HEK293 (cell line): ENCODE results near the gene FLYWCH1.

Experiments
- GLIS1 ChIP-seq: fragments of 450-650 bp; formaldehyde crosslinking; IDR thresholded peaks from 2 replicates; pipeline ENCODE4 v1.5.1; 2016; ENCODE audit warnings: missing biosample characterization, missing genetic modification characterization
- IKZF3 ChIP-seq: fragments of 450-650 bp; IDR thresholded peaks from 2 replicates; pipeline ENCODE4 v1.5.0; 2018; ENCODE audit warnings: missing biosample characterization, mild to moderate bottlenecking, missing genetic modification characterization, moderate library complexity
- KLF10 ChIP-seq: fragments of 450-650 bp; IDR thresholded peaks from 2 replicates; pipeline ENCODE4 v1.5.1; 2018; ENCODE audit warnings: missing biosample characterization, mild to moderate bottlenecking, missing genetic modification characterization
- SP2 ChIP-seq: fragments of 450-650 bp; formaldehyde crosslinking; IDR thresholded peaks from 2 replicates; pipeline ENCODE4 v1.5.1; 2016; ENCODE audit warnings: missing biosample characterization, missing genetic modification characterization
- SP3 ChIP-seq: fragments of 450-650 bp; formaldehyde crosslinking; IDR thresholded peaks from 2 replicates; pipeline ENCODE4 v1.5.1; 2016; ENCODE audit warnings: missing biosample characterization, missing genetic modification characterization
- WT1 ChIP-seq: fragments of 450-650 bp; formaldehyde crosslinking; IDR thresholded peaks from 2 replicates; pipeline ENCODE4 v1.5.1; 2016; ENCODE audit warnings: missing biosample characterization, missing genetic modification characterization
- ZBTB21 ChIP-seq: fragments of 450-650 bp; formaldehyde crosslinking; IDR thresholded peaks from 2 replicates; pipeline ENCODE4 v1.5.1; 2017; ENCODE audit warnings: missing biosample characterization, missing genetic modification characterization
- ZBTB7A ChIP-seq: fragments of 450-650 bp; formaldehyde crosslinking; IDR thresholded peaks from 2 replicates; pipeline ENCODE4 v1.5.1; 2016; ENCODE audit warnings: low read depth, missing biosample characterization, missing genetic modification characterization
- ZFP37 ChIP-seq: fragments of 450-650 bp; formaldehyde crosslinking; IDR thresholded peaks from 2 replicates; pipeline ENCODE4 v1.5.1; 2016; ENCODE audit warnings: missing biosample characterization, missing genetic modification characterization
- ZFP69B ChIP-seq: fragments of 450-650 bp; formaldehyde crosslinking; IDR thresholded peaks from 2 replicates; pipeline ENCODE4 v1.5.1; 2016; ENCODE audit warnings: missing biosample characterization, missing genetic modification characterization
- ZIC2 ChIP-seq: fragments of 450-650 bp; formaldehyde crosslinking; IDR thresholded peaks from 2 replicates; pipeline ENCODE4 v1.5.1; 2016; ENCODE audit warnings: missing biosample characterization, missing genetic modification characterization
- ZNF138 ChIP-seq: fragments of 450-650 bp; formaldehyde crosslinking; IDR thresholded peaks from 2 replicates; pipeline ENCODE4 v1.5.1; 2016; ENCODE audit warnings: missing biosample characterization, missing genetic modification characterization, borderline replicate concordance
- ZNF184 ChIP-seq: fragments of 450-650 bp; IDR thresholded peaks from 2 replicates; pipeline ENCODE4 v1.5.1; 2018; ENCODE audit warnings: missing biosample characterization, mild to moderate bottlenecking, missing genetic modification characterization
- ZNF2 ChIP-seq: fragments of 450-650 bp; formaldehyde crosslinking; IDR thresholded peaks from 2 replicates; pipeline ENCODE4 v1.5.1; 2016; ENCODE audit warnings: missing biosample characterization, missing genetic modification characterization
- ZNF324 ChIP-seq: fragments of 450-650 bp; formaldehyde crosslinking; IDR thresholded peaks from 2 replicates; pipeline ENCODE4 v1.5.1; 2016; ENCODE audit warnings: missing biosample characterization, missing genetic modification characterization
- ZNF391 ChIP-seq: fragments of 450-650 bp; formaldehyde crosslinking; IDR thresholded peaks from 2 replicates; pipeline ENCODE4 v1.5.1; 2016; ENCODE audit warnings: low read depth, missing biosample characterization, missing genetic modification characterization, borderline replicate concordance
- ZNF510 ChIP-seq: fragments of 450-650 bp; formaldehyde crosslinking; IDR thresholded peaks from 2 replicates; pipeline ENCODE4 v1.5.1; 2018; ENCODE audit warnings: mild to moderate bottlenecking, missing genetic modification characterization, missing biosample characterization; ENCODE audit not compliant: insufficient replicate concordance
- ZNF610 ChIP-seq: fragments of 450-650 bp; formaldehyde crosslinking; IDR thresholded peaks from 2 replicates; pipeline ENCODE4 v1.5.1; 2016; ENCODE audit warnings: missing biosample characterization, missing genetic modification characterization, borderline replicate concordance
- ZNF654 ChIP-seq: fragments of 450-650 bp; formaldehyde crosslinking; IDR thresholded peaks from 2 replicates; pipeline ENCODE4 v1.5.1; 2016; ENCODE audit warnings: low read depth, missing biosample characterization, missing genetic modification characterization
- ZNF792 ChIP-seq: fragments of 450-650 bp; formaldehyde crosslinking; IDR thresholded peaks from 2 replicates; pipeline ENCODE4 v1.5.1; 2016; ENCODE audit warnings: missing biosample characterization, missing genetic modification characterization
- ZNF843 ChIP-seq: fragments of 450-650 bp; formaldehyde crosslinking; IDR thresholded peaks from 2 replicates; pipeline ENCODE4 v1.5.1; 2016; ENCODE audit warnings: missing biosample characterization, missing genetic modification characterization
- ZSCAN23 ChIP-seq: fragments of 450-650 bp; formaldehyde crosslinking; IDR thresholded peaks from 2 replicates; pipeline ENCODE4 v1.5.1; 2016; ENCODE audit warnings: missing biosample characterization, missing genetic modification characterization
- TF ChIP-seq, protein P1 (sequence below): fragments of 450-650 bp; formaldehyde crosslinking; IDR thresholded peaks from 2 replicates; pipeline ENCODE4 v1.5.1; 2016; ENCODE audit warnings: missing biosample characterization, missing genetic modification characterization
- TF ChIP-seq, protein P2 (sequence below): fragments of 450-650 bp; formaldehyde crosslinking; IDR thresholded peaks from 2 replicates; pipeline ENCODE4 v1.5.1; 2016; ENCODE audit warnings: missing biosample characterization, missing genetic modification characterization
- TF ChIP-seq, protein P3 (sequence below): fragments of 450-650 bp; formaldehyde crosslinking; IDR thresholded peaks from 2 replicates; pipeline ENCODE4 v1.5.1; 2016; ENCODE audit warnings: missing biosample characterization, missing genetic modification characterization
- TF ChIP-seq, protein P4 (sequence below): fragments of 450-650 bp; formaldehyde crosslinking; IDR thresholded peaks from 2 replicates; pipeline ENCODE4 v1.5.1; 2017; ENCODE audit warnings: missing biosample characterization, missing genetic modification characterization
- TF ChIP-seq, protein P5 (sequence below): fragments of 450-650 bp; formaldehyde crosslinking; IDR thresholded peaks from 2 replicates; pipeline ENCODE4 v1.5.1; 2016; ENCODE audit warnings: missing biosample characterization, missing genetic modification characterization, low read depth
- TF ChIP-seq, protein P6 (sequence below): fragments of 450-650 bp; formaldehyde crosslinking; IDR thresholded peaks from 2 replicates; pipeline ENCODE4 v1.5.1; 2016; ENCODE audit warnings: missing biosample characterization, missing genetic modification characterization

The FLYWCH1 gene

DNA sequence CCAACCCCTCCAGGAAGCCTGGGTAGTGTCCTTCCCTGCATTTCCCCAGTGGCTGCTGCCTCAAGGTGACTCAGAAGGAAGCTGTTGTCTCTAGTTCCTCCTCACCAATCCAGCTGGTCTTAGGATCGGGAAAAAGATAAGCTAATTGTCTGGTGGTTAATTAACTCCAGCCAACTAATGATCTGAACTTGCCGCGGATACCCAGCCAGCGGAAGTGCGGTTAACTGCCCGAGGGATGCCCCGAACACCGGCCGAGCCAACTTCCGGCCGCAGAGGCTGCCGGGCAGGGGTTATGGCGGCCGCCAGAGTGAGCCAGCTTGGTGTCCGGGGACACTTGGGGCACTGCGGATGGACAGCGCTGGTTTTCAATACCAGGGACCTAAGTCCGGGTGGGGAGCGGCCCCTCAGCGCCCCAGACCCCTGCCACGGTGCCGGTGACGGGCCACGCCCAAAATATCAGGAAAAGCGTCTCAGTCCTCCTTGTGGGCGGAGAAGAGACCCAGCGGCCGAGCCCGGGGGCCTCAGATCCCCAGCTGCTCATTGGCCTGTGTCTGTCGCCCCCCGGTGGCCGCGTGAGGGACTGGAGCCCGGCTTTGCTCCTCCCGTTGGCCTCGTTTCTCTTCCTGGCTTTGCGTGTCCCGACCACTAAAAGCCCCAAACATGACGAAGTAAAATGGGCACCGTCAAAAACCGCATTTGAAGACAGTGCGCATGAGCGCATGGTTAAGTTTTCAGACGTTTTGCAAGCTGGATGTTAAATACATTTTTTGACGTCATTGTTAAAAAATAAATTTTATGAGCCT lies 43.5 kb upstream of the FLYWCH1 start (continued):
- TF ChIP-seq IKZF3 (tag by site-specific recombination) (peak; percentile 63), ZNF138 (no peak), ZNF843 (tag by site-specific recombination) (peak; percentile 50; the same call in 1 of the 2 replicates), ZNF654 (tag by site-specific recombination) (peak; percentile 92), ZNF324 (peak; percentile 68; the same call in 1 of the 2 replicates), WT1 (no peak), ZBTB21 (tag by site-specific recombination) (0 out of 2 replicates have a peak, but pooled peaks have one; percentile 74), GLIS1 (peak; percentile 41; the same call in 1 of the 2 replicates), ZIC2 (tag by site-specific recombination) (peak; percentile 67), SP3 (peak; percentile 65), KLF10 (tag by site-specific recombination) (peak; percentile 73), ZFP37 (peak; percentile 83; the same call in 1 of the 2 replicates), ZNF184 (tag by site-specific recombination) (0 out of 2 replicates have a peak, but pooled peaks have one; percentile 36), ZNF2 (peak; percentile 83), ZNF510 (tag by site-specific recombination) (no peak), SP2 (tag by site-specific recombination) (peak; percentile 80), ZNF391 (peak; percentile 66; the same call in 1 of the 2 replicates), ZBTB7A (tag by site-specific recombination) (peak; percentile 74; the same call in 1 of the 2 replicates), ZFP69B (tag by site-specific recombination) (peak; percentile 55; the same call in 1 of the 2 replicates), ZSCAN23 (tag by site-specific recombination) (no peak), ZNF792 (tag by site-specific recombination) (no peak), ZNF610 (tag by site-specific recombination) (peak; percentile 74)
- TF ChIP-seq, protein P1, sequence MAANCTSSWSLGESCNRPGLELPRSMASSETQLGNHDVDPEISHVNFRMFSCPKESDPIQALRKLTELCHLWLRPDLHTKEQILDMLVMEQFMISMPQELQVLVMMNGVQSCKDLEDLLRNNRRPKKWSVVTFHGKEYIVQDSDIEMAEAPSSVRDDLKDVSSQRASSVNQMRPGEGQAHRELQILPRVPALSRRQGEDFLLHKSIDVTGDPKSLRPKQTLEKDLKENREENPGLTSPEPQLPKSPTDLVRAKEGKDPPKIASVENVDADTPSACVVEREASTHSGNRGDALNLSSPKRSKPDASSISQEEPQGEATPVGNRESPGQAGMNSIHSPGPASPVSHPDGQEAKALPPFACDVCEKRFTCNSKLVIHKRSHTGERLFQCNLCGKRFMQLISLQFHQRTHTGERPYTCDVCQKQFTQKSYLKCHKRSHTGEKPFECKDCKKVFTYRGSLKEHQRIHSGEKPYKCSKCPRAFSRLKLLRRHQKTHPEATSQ = peak; percentile 91; the same call in 1 of the 2 replicates
- TF ChIP-seq, protein P2, sequence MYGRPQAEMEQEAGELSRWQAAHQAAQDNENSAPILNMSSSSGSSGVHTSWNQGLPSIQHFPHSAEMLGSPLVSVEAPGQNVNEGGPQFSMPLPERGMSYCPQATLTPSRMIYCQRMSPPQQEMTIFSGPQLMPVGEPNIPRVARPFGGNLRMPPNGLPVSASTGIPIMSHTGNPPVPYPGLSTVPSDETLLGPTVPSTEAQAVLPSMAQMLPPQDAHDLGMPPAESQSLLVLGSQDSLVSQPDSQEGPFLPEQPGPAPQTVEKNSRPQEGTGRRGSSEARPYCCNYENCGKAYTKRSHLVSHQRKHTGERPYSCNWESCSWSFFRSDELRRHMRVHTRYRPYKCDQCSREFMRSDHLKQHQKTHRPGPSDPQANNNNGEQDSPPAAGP = peak; percentile 82
- TF ChIP-seq, protein P3, sequence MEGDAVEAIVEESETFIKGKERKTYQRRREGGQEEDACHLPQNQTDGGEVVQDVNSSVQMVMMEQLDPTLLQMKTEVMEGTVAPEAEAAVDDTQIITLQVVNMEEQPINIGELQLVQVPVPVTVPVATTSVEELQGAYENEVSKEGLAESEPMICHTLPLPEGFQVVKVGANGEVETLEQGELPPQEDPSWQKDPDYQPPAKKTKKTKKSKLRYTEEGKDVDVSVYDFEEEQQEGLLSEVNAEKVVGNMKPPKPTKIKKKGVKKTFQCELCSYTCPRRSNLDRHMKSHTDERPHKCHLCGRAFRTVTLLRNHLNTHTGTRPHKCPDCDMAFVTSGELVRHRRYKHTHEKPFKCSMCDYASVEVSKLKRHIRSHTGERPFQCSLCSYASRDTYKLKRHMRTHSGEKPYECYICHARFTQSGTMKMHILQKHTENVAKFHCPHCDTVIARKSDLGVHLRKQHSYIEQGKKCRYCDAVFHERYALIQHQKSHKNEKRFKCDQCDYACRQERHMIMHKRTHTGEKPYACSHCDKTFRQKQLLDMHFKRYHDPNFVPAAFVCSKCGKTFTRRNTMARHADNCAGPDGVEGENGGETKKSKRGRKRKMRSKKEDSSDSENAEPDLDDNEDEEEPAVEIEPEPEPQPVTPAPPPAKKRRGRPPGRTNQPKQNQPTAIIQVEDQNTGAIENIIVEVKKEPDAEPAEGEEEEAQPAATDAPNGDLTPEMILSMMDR (tag by site-specific recombination) = peak; percentile 97
- TF ChIP-seq, protein P4, sequence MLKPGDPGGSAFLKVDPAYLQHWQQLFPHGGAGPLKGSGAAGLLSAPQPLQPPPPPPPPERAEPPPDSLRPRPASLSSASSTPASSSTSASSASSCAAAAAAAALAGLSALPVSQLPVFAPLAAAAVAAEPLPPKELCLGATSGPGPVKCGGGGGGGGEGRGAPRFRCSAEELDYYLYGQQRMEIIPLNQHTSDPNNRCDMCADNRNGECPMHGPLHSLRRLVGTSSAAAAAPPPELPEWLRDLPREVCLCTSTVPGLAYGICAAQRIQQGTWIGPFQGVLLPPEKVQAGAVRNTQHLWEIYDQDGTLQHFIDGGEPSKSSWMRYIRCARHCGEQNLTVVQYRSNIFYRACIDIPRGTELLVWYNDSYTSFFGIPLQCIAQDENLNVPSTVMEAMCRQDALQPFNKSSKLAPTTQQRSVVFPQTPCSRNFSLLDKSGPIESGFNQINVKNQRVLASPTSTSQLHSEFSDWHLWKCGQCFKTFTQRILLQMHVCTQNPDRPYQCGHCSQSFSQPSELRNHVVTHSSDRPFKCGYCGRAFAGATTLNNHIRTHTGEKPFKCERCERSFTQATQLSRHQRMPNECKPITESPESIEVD (tag by site-specific recombination) = 0 out of 2 replicates have a peak, but pooled peaks have one; percentile 10
- TF ChIP-seq, protein P5, sequence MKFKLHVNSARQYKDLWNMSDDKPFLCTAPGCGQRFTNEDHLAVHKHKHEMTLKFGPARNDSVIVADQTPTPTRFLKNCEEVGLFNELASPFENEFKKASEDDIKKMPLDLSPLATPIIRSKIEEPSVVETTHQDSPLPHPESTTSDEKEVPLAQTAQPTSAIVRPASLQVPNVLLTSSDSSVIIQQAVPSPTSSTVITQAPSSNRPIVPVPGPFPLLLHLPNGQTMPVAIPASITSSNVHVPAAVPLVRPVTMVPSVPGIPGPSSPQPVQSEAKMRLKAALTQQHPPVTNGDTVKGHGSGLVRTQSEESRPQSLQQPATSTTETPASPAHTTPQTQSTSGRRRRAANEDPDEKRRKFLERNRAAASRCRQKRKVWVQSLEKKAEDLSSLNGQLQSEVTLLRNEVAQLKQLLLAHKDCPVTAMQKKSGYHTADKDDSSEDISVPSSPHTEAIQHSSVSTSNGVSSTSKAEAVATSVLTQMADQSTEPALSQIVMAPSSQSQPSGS (tag by site-specific recombination) = peak; percentile 90
- TF ChIP-seq, protein P6, sequence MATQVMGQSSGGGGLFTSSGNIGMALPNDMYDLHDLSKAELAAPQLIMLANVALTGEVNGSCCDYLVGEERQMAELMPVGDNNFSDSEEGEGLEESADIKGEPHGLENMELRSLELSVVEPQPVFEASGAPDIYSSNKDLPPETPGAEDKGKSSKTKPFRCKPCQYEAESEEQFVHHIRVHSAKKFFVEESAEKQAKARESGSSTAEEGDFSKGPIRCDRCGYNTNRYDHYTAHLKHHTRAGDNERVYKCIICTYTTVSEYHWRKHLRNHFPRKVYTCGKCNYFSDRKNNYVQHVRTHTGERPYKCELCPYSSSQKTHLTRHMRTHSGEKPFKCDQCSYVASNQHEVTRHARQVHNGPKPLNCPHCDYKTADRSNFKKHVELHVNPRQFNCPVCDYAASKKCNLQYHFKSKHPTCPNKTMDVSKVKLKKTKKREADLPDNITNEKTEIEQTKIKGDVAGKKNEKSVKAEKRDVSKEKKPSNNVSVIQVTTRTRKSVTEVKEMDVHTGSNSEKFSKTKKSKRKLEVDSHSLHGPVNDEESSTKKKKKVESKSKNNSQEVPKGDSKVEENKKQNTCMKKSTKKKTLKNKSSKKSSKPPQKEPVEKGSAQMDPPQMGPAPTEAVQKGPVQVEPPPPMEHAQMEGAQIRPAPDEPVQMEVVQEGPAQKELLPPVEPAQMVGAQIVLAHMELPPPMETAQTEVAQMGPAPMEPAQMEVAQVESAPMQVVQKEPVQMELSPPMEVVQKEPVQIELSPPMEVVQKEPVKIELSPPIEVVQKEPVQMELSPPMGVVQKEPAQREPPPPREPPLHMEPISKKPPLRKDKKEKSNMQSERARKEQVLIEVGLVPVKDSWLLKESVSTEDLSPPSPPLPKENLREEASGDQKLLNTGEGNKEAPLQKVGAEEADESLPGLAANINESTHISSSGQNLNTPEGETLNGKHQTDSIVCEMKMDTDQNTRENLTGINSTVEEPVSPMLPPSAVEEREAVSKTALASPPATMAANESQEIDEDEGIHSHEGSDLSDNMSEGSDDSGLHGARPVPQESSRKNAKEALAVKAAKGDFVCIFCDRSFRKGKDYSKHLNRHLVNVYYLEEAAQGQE (tag by site-specific recombination) = peak; percentile 66
